ENCODE results near the gene UBE2N.

DNA sequence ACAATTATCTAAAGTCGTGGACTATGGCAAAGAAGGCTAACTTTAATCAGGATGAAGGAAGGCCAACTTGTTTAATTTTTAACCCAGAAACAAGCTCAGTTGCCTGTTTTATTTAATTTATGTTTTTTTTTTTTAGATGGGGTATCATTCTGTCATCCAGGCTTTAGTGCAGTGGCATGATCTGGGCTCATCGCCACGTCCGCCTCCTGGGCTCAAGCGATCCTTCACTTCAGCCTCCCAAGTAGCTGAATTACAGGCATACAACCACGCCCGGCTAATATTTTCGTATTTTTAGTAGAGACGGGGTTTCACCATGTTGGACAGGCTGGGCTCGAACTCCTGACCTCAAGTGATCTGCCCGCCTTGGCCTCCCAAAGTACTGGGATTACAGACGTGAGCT, 44.3 kb downstream of the UBE2N start:
- no peak for TF ChIP-seq POLR2AphosphoS5 (IDR thresholded peaks at IDR 0.05; ENCODE audit: borderline replicate concordance, low read depth, low read length)
- no peak for TF ChIP-seq EZH2 (IDR thresholded peaks at IDR 0.05)
- TF ChIP-seq FOXP2 (optimal IDR thresholded peaks at IDR 0.05; ENCODE audit: control extremely low read depth, extremely low read length, insufficient read depth): no peak

Data from SK-N-MC (cell line).